Measurements from ENCODE around the gene ADAP1.

The ADAP1 gene

DNA sequence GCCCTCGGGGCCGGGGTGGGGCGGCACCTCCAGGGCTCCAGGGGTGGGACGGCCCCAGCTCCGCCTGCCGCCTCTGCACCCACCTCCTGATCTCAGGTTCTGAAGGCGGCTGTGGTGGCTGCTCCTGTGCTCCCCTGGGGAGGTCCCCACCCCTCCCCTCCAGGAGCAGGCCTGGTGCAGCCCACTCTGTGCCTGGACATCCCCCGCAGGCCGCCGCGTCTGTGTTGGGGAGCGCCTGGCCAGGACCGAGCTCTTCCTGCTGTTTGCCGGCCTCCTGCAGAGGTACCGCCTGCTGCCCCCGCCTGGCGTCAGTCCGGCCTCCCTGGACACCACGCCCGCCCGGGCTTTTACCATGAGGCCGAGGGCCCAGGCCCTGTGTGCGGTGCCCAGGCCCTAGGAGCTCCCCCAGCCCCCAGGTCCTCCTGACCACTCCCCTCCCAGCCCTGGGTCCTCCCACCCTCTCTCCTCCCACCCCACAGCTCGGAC, 34.0 kb upstream of the ADAP1 start:
- no peak for DNase-seq
- H3K4me2 ChIP-seq (ENCODE audit: low read length) = no peak overlapping the region

DNA sequence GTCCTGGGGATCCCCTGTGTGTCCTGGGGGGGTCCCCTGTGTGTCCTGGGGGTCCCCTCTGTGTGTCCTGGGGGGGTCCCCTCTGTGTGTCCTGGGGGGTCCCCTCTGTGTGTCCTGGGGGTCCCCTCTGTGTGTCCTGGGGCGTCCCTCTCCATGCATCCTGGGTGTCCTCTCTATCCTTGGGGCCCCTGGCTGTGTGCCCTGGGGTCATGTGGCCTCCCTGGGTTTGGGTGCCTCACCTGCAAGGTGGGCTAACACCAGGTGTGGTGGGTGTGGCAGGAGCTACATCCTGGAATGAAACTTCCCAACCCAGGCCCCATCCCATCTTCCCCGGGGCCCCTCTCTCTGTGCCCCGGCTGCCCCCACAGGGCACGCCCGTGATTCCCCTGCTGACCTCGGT, 33.4 kb upstream of the ADAP1 start:
- Histone ChIP-seq H2BK12ac (ENCODE audit: low read length) (no peak overlapping the region), H2AFZ (ENCODE audit: insufficient read depth, low read length, poor library complexity) (no peak overlapping the region), H3K23ac (ENCODE audit: low read length) (no peak overlapping the region), H4K12ac (ENCODE audit: low read depth, low read length) (no peak overlapping the region), H3K14ac (ENCODE audit: low read length) (no peak overlapping the region), H3K27me3 (ENCODE audit: insufficient read depth, low read length) (no peaks in the 10 kb centered on the region), H3K9me3 (ENCODE audit: insufficient read depth, low read depth, low read length) (no peaks in the 10 kb centered on the region), H3K18ac (ENCODE audit: low read length) (no peak overlapping the region), H3K4me3 (ENCODE audit: low read depth, low read length) (no peak overlapping the region), H3K27ac (ENCODE audit: low read depth, low read length) (no peak overlapping the region), H3K4ac (ENCODE audit: low read depth, low read length) (no peak overlapping the region), H3K36me3 (ENCODE audit: control insufficient read depth in 1 of 2, insufficient read depth in 2 of 2, low read length in 2 of 2) (no peaks in the 10 kb centered on the region), H2BK5ac (ENCODE audit: low read depth, low read length, poor library complexity) (no peak overlapping the region), H3K4me2 (ENCODE audit: low read length) (no peak overlapping the region), H4K8ac (ENCODE audit: low read depth, low read length) (no peak overlapping the region), H3K4me1 (ENCODE audit: control insufficient read depth in 1 of 2, insufficient read depth in 2 of 2, low read length in 2 of 2) (peaks cover 4 to 5% of the 10 kb centered on the region in 2 experiments), H3K79me2 (ENCODE audit: control insufficient read depth, insufficient read depth, low read length, poor library complexity) (no peaks in the 10 kb centered on the region), H2AK5ac (ENCODE audit: low read length) (no peak overlapping the region), H3K79me1 (ENCODE audit: low read length) (no peaks in the 10 kb centered on the region), H4K91ac (ENCODE audit: low read depth, low read length) (no peak overlapping the region), H2BK120ac (ENCODE audit: insufficient read depth, low read length, poor library complexity) (no peak overlapping the region), H3K9ac (ENCODE audit: low read length) (no peak overlapping the region)
- DNase-seq = no peak
- no CpG with 5 or more reads among the region's 6 CpGs for WGBS (ENCODE audit: extremely low coverage, insufficient coverage, insufficient read length)

More for the DNA sequence above, 34.0 kb upstream of the ADAP1 start:
- Histone ChIP-seq H2BK120ac (ENCODE audit: insufficient read depth, low read length, poor library complexity) (no peak overlapping the region), H3K9ac (ENCODE audit: low read length) (no peak overlapping the region), H2AK5ac (ENCODE audit: low read length) (no peak overlapping the region), H3K27ac (ENCODE audit: low read depth, low read length) (no peak overlapping the region), H4K91ac (ENCODE audit: low read depth, low read length) (no peak overlapping the region), H3K9me3 (ENCODE audit: insufficient read depth, low read depth, low read length) (no peaks in the 10 kb centered on the region), H3K4ac (ENCODE audit: low read depth, low read length) (no peak overlapping the region), H3K4me1 (ENCODE audit: control insufficient read depth in 1 of 2, insufficient read depth in 2 of 2, low read length in 2 of 2) (peaks cover 4 to 8% of the 10 kb centered on the region in 2 experiments), H4K8ac (ENCODE audit: low read depth, low read length) (no peak overlapping the region), H3K36me3 (ENCODE audit: control insufficient read depth in 1 of 2, insufficient read depth in 2 of 2, low read length in 2 of 2) (no peaks in the 10 kb centered on the region), H3K18ac (ENCODE audit: low read length) (no peak overlapping the region), H3K27me3 (ENCODE audit: insufficient read depth, low read length) (no peaks in the 10 kb centered on the region), H3K79me1 (ENCODE audit: low read length) (no peaks in the 10 kb centered on the region), H2BK12ac (ENCODE audit: low read length) (no peak overlapping the region), H2AFZ (ENCODE audit: insufficient read depth, low read length, poor library complexity) (no peak overlapping the region), H3K23ac (ENCODE audit: low read length) (no peak overlapping the region), H3K79me2 (ENCODE audit: control insufficient read depth, insufficient read depth, low read length, poor library complexity) (no peaks in the 10 kb centered on the region), H3K4me3 (ENCODE audit: low read depth, low read length) (no peak overlapping the region), H4K12ac (ENCODE audit: low read depth, low read length) (no peak overlapping the region), H2BK5ac (ENCODE audit: low read depth, low read length, poor library complexity) (no peak overlapping the region), H3K14ac (ENCODE audit: low read length) (no peak overlapping the region)
- no CpG with 5 or more reads among the region's 24 CpGs for WGBS (ENCODE audit: extremely low coverage, insufficient coverage, insufficient read length)

DNA sequence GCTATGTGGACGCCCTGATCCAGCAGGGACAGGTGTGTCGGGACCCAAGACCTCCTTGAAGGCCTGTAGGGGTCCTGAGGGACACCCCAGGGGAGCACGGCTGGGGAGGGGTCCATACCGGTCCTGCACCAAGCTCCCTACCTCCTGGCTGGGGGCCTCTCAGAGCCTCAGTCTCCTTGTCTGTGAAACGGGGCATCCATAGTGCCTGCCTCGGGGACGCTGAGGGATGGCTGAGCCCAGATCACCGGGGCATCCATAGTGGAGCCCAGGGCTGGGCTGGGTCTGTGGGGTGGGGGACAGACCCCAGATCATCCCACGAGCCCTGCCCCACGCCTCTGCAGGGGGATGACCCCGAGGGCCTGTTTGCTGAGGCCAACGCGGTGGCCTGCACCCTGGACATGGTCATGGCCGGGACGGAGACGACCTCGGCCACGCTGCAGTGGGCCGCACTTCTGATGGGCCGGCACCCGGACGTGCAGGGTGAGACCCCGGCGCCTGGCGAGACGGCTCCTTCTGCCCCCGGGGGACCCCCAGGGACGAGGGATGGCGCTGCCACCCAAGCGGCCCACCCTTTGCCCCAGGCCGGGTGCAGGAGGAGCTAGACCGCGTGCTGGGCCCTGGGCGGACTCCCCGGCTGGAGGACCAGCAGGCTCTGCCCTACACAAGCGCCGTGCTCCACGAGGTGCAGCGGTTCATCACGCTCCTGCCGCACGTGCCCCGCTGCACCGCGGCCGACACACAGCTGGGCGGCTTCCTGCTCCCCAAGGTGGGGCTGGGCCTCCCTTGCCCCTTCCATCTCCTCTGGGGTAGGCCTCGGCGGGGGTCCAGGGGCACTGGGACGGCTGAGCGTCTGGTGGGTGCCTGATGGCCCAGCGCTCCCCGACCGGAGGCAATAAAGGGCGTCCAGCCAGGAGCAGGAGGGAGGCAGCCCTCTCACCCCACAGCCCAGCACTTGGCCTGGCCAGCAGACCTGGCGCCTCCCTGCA, 32.6 kb upstream of the ADAP1 start:
- Histone ChIP-seq H3K18ac (ENCODE audit: low read length) (no peak overlapping the region), H2BK5ac (ENCODE audit: low read depth, low read length, poor library complexity) (no peak overlapping the region), H3K14ac (ENCODE audit: low read length) (no peak overlapping the region), H2BK12ac (ENCODE audit: low read length) (no peak overlapping the region), H4K12ac (ENCODE audit: low read depth, low read length) (no peak overlapping the region), H3K4me3 (ENCODE audit: low read depth, low read length) (no peak overlapping the region), H3K27me3 (ENCODE audit: insufficient read depth, low read length) (no peaks in the 10 kb centered on the region), H3K23ac (ENCODE audit: low read length) (no peak overlapping the region), H4K91ac (ENCODE audit: low read depth, low read length) (no peak overlapping the region), H3K79me2 (ENCODE audit: control insufficient read depth, insufficient read depth, low read length, poor library complexity) (no peaks in the 10 kb centered on the region), H4K8ac (ENCODE audit: low read depth, low read length) (no peak overlapping the region), H3K4me1 (ENCODE audit: control insufficient read depth in 1 of 2, insufficient read depth in 2 of 2, low read length in 2 of 2) (peaks cover 0 to 3% of the 10 kb centered on the region in 2 experiments), H3K4me2 (ENCODE audit: low read length) (no peak overlapping the region), H3K9ac (ENCODE audit: low read length) (no peak overlapping the region), H3K27ac (ENCODE audit: low read depth, low read length) (no peak overlapping the region), H2BK120ac (ENCODE audit: insufficient read depth, low read length, poor library complexity) (no peak overlapping the region), H3K4ac (ENCODE audit: low read depth, low read length) (no peak overlapping the region), H2AFZ (ENCODE audit: insufficient read depth, low read length, poor library complexity) (no peak overlapping the region), H2AK5ac (ENCODE audit: low read length) (no peak overlapping the region), H3K9me3 (ENCODE audit: insufficient read depth, low read depth, low read length) (no peaks in the 10 kb centered on the region), H3K79me1 (ENCODE audit: low read length) (no peaks in the 10 kb centered on the region), H3K36me3 (ENCODE audit: control insufficient read depth in 1 of 2, insufficient read depth in 2 of 2, low read length in 2 of 2) (no peaks in the 10 kb centered on the region)
- WGBS (ENCODE audit: extremely low coverage, insufficient coverage, insufficient read length) = no CpG with 5 or more reads among the region's 56 CpGs
- no peak for DNase-seq

DNA sequence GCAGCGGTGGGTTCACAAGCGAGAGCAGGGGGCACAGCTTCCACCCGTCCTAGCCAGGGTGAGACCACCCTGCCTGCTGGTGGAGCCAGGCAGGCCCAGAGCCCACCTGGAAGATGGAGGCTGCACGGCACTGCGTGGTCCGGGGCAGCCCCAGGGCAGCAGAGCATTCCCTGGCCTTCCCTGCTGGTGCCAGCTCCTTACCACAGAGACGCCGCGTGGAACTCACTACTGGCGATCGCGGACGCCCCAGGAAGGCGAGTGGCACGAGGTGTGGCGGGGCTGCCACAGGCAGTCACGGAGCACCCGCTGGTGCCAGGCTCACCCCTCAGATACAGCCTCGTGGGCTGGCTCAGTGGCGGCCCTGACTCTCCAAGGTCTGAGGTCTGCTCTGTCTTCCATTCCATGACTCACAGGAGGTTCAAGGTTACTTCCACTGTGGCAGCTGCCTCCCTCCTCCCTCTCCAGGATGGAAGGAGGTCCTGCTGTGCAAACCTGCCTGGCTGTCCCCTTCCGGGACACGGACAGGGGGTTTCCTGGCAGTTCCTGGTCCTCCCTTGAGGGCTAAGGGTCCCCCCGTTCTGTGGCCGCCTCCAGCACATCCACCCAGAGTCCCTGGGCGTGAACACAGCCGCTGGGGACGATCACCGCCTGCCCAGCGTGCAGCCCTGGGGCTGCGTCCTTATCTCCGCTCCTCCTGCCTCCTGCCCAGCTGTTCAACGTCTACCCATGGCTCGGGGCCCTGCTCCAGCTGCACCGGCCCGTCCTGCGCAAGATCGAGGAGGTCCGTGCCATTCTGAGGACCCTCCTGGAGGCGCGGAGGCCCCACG, 31.6 kb upstream of the ADAP1 start:
- DNase-seq = peak; percentile 42 to 66
- no peaks in the 10 kb centered on the region for H3K79me2 ChIP-seq (ENCODE audit: control insufficient read depth, insufficient read depth, low read length, poor library complexity)

More for the DNA sequence above, 31.6 kb upstream of the ADAP1 start:
- no peak overlapping the region for H3K4me3 ChIP-seq (ENCODE audit: low read depth, low read length)
- no peak overlapping the region for H2AFZ ChIP-seq (ENCODE audit: insufficient read depth, low read length, poor library complexity)
- no peak overlapping the region for H4K91ac ChIP-seq (ENCODE audit: low read depth, low read length)
- H2AK5ac ChIP-seq (ENCODE audit: low read length) = no peak overlapping the region
- H3K18ac ChIP-seq (ENCODE audit: low read length) = no peak overlapping the region
- no peaks in the 10 kb centered on the region for H3K9me3 ChIP-seq (ENCODE audit: insufficient read depth, low read depth, low read length)
- H3K27me3 ChIP-seq (ENCODE audit: insufficient read depth, low read length) = no peaks in the 10 kb centered on the region
- H3K4ac ChIP-seq (ENCODE audit: low read depth, low read length) = no peak overlapping the region
- H3K79me1 ChIP-seq (ENCODE audit: low read length) = no peaks in the 10 kb centered on the region
- H3K9ac ChIP-seq (ENCODE audit: low read length) = no peak overlapping the region
- no peak overlapping the region for H3K4me2 ChIP-seq (ENCODE audit: low read length)
- H3K27ac ChIP-seq (ENCODE audit: low read depth, low read length) = no peak overlapping the region
- no peak overlapping the region for H4K12ac ChIP-seq (ENCODE audit: low read depth, low read length)
- H2BK120ac ChIP-seq (ENCODE audit: insufficient read depth, low read length, poor library complexity) = no peak overlapping the region
- H3K4me1 ChIP-seq (ENCODE audit: control insufficient read depth in 1 of 2, insufficient read depth in 2 of 2, low read length in 2 of 2) = peaks cover 0 to 3% of the 10 kb centered on the region in 2 experiments
- no peak overlapping the region for H2BK5ac ChIP-seq (ENCODE audit: low read depth, low read length, poor library complexity)
- no peak overlapping the region for H2BK12ac ChIP-seq (ENCODE audit: low read length)
- no peaks in the 10 kb centered on the region for H3K36me3 ChIP-seq (ENCODE audit: control insufficient read depth in 1 of 2, insufficient read depth in 2 of 2, low read length in 2 of 2)
- no peak overlapping the region for H3K23ac ChIP-seq (ENCODE audit: low read length)
- no peak overlapping the region for H4K8ac ChIP-seq (ENCODE audit: low read depth, low read length)
- no peak overlapping the region for H3K14ac ChIP-seq (ENCODE audit: low read length)
- no CpG with 5 or more reads among the region's 41 CpGs for WGBS (ENCODE audit: extremely low coverage, insufficient coverage, insufficient read length)
